GM12892 (cell line): ENCODE results near the gene SBSN.

Experiments
- POLR2A ChIP-seq: IDR thresholded peaks from 2 replicates; pipeline ENCODE4 v1.6.1; 2011; ENCODE audit warnings: low read depth, low read length, control low read depth
- POLR2AphosphoS5 ChIP-seq: IDR thresholded peaks from 2 replicates; pipeline ENCODE4 v1.6.1; 2011; ENCODE audit warnings: low read depth, low read length, control low read depth
- TAF1 ChIP-seq: IDR thresholded peaks from 2 replicates; pipeline ENCODE4 v1.6.1; 2011; ENCODE audit warnings: low read depth, mild to moderate bottlenecking, control low read depth, low read length, borderline replicate concordance

GRCh38 chr19:35488677-35489076 is 39.4 kb downstream of the SBSN start:
- TF ChIP-seq POLR2A (no peak), POLR2AphosphoS5 (no peak), TAF1 (no peak)
